AG04449 (cell line): ENCODE data around the gene RSBN1L.

Source experiments
- CTCF ChIA-PET: fragments of 350-600 bp; formaldehyde crosslinking; extraction: SDS; loops from one replicate; lab custom pipeline; 2021; ENCODE audit warnings: antibody characterized with exemption; lab: Yijun Ruan, JAX
- POLR2A ChIA-PET: fragments of 400-600, 350-600 bp; formaldehyde crosslinking; extraction: SDS; loops from one replicate; lab custom pipeline; 2020; ENCODE audit warnings: antibody characterized with exemption, inconsistent platforms; lab: Yijun Ruan, JAX
- DNase-seq: peaks from one replicate; pipeline ENCODE4 v3.0.0-alpha.2; 2010; ENCODE audit warnings: low read depth, low spot score
- H3K4me3 ChIP-seq: 2 replicates; pipeline ENCODE4 v1.5.1; 2011; ENCODE audit warnings: low read depth, mild to moderate bottlenecking, control low read depth, low read length
- TF ChIP-seq, protein P1 (sequence below): IDR thresholded peaks from one replicate; pipeline ENCODE4 v1.5.1; 2011; ENCODE audit warnings: mild to moderate bottlenecking, moderate library complexity, low read length, control low read depth, inconsistent platforms; ENCODE audit not compliant: insufficient read depth; ENCODE audit errors: missing control alignments

Gene RSBN1L

GRCh38 chr7:77800730-77801129 is 104.5 kb downstream of the RSBN1L start:
- ChIA-PET CTCF (no interaction called here), POLR2A (no interaction called here)
- TF ChIP-seq, protein P1, sequence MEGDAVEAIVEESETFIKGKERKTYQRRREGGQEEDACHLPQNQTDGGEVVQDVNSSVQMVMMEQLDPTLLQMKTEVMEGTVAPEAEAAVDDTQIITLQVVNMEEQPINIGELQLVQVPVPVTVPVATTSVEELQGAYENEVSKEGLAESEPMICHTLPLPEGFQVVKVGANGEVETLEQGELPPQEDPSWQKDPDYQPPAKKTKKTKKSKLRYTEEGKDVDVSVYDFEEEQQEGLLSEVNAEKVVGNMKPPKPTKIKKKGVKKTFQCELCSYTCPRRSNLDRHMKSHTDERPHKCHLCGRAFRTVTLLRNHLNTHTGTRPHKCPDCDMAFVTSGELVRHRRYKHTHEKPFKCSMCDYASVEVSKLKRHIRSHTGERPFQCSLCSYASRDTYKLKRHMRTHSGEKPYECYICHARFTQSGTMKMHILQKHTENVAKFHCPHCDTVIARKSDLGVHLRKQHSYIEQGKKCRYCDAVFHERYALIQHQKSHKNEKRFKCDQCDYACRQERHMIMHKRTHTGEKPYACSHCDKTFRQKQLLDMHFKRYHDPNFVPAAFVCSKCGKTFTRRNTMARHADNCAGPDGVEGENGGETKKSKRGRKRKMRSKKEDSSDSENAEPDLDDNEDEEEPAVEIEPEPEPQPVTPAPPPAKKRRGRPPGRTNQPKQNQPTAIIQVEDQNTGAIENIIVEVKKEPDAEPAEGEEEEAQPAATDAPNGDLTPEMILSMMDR, result no peak
- no peak overlapping the region for H3K4me3 ChIP-seq
- no peak for DNase-seq

DNA sequence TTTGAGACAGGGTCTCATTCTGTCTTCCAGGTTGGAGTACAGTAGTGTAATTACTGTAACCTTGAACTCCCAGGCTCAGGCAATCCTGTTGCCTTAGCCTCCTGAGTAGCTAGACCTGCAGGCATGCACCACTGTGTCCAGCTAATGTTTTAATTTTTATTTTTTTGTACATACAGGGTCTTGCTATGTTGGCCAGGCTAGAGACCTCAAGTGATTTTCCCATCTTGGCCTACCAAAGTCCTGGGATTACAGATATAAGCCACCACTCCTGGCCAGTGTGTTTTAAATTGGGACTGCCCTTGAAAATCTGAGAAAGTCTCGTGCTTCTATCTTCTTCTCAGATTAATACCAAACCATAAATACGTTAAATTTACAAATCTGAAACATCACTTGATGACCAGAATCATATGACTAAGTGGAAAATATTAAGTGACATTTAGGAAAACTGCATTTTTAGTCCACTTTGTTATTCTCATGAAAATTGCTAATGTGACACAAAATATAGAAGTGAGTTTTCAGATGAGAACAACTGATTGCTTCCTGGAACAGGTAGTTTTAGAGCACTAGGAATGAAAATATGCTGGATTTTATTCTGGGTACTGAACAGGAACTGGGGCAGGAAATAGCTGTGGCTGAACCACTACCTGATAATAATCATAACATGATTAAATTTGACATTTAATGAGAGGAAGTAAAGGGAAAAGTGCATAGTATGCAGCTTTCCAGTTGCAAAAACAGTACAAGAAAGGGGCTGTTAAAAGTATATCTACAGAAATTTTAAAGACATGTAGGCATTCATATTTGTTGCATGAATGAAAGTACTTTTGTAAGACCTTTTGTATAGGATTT is 106.5 kb downstream of the RSBN1L start:
- POLR2A ChIA-PET, result interaction anchor here (0.6 kb wide), 1 partner anchor 144 kb away, joined by 3 read pairs; no protein-coding TSS in a partner anchor
- no peak overlapping the region for H3K4me3 ChIP-seq
- CTCF ChIA-PET, result interaction anchor here (1.0 kb wide), 1 partner anchor 151 kb away, joined by 3 read pairs; no protein-coding TSS in a partner anchor

GRCh38 chr7:77806425-77806824 is 110.2 kb downstream of the RSBN1L start:
- no peak overlapping the region for H3K4me3 ChIP-seq
- TF ChIP-seq, protein P1, result no peak
- no peak for DNase-seq
- POLR2A ChIA-PET, result no interaction called here
- CTCF ChIA-PET, result no interaction called here

More for the DNA sequence above, 106.5 kb downstream of the RSBN1L start:
- DNase-seq, result no peak
- TF ChIP-seq, protein P1, result no peak

DNA sequence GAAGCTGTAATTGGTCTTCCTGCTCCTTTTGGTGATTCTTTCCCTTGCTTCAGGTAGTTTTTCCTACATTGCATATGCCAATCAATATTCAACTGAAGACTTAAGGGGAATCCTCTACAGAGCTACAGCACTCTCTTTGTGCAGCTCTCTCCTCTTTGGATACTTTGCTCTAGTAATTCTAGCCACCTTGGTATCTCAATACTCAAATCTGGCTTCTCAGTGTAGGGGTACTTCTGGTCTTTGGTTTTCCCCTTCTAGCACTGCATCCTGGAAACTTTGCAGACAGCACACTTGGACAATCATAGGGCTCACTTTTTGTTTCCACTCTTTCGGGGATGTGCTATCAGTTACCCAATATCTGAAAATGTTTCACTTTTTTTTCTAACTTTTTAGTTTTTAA is 112.3 kb downstream of the RSBN1L start:
- TF ChIP-seq, protein P1, result no peak
- CTCF ChIA-PET, result no interaction called here
- POLR2A ChIA-PET, result no interaction called here
- H3K4me3 ChIP-seq, result no peak overlapping the region
- DNase-seq, result no peak

DNA sequence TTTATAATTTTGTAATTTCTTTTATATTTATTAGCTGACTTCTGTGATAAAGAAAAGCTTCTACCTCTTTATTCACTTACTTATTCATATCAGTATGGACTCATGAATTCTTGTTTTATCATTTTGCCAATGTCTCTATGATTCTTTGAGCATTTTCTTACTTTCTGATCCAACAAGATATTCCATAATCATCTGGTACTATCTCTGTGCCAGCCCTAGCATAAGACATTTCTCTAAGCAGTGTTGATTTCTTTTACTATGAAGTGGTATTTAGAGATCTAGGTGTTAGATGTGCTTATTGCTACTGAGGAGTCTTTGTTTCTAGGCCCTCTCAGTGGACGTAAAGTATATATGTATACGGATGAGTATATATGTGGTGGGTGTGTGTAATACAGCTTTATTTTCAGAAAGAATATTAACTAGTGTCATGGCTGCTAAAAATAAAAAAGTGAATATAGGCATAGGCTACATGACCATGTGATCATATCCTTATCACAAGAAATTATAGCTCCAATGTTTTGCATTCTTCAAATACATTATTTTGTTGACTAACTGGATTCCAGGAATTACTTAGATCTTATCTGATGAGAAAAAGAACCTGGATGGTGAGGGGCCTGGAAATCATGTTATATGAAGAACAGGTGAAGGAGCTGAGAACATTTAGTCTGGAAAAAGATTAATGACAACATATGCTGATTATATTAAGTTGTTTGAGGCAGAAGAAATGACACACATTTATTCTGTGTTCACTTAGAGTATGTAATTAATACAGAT is 115.4 kb downstream of the RSBN1L start:
- POLR2A ChIA-PET, result interaction anchor here (0.7 kb wide), 1 partner anchor 23 kb away, joined by 7 read pairs; no protein-coding TSS in a partner anchor
- H3K4me3 ChIP-seq, result no peak overlapping the region
- TF ChIP-seq, protein P1, result no peak
- CTCF ChIA-PET, result interaction anchor here (0.8 to 1.0 kb wide), 2 partner anchors 13 to 160 kb away, joined by 4 to 6 read pairs; partner anchors contain the start of genes PHTF2 and TMEM60
- no peak for DNase-seq
